NCI-H345 (cell line): Measurements from ENCODE around the gene SLIT3.

Source experiments
- DNase-seq: peaks from one replicate; lab custom pipeline; 2025; lab: John Stamatoyannopoulos, UW

SLIT3 gene

GRCh38 chr5:169265888-169266287, 35.1 kb downstream of the SLIT3 start:
- DNase-seq = no peak

- DNase-seq = no peak
Observed at GRCh38 chr5:169263591-169263990, 37.3 kb downstream of the SLIT3 start.

- DNase-seq = no peak
Observed at GRCh38 chr5:169260896-169261569, 39.9 kb downstream of the SLIT3 start.

- no peak for DNase-seq
Observed at GRCh38 chr5:169258372-169259000, 42.5 kb downstream of the SLIT3 start.

- no peak for DNase-seq
Observed at GRCh38 chr5:169256191-169256590, 44.7 kb downstream of the SLIT3 start.

GRCh38 chr5:169253071-169253470, 47.9 kb downstream of the SLIT3 start:
- no peak for DNase-seq

- no peak for DNase-seq
Observed at GRCh38 chr5:169251333-169252084, 49.4 kb downstream of the SLIT3 start.

GRCh38 chr5:169250887-169251286, 50.1 kb downstream of the SLIT3 start:
- no peak for DNase-seq

- no peak for DNase-seq
Observed at GRCh38 chr5:169248996-169249395, 51.9 kb downstream of the SLIT3 start.

- DNase-seq = no peak
Observed at GRCh38 chr5:169248550-169248949, 52.4 kb downstream of the SLIT3 start.

GRCh38 chr5:169244812-169245211, 56.1 kb downstream of the SLIT3 start:
- DNase-seq = no peak

GRCh38 chr5:169243651-169244422, 57.1 kb downstream of the SLIT3 start:
- DNase-seq = no peak

GRCh38 chr5:169242849-169243186, 58.1 kb downstream of the SLIT3 start:
- DNase-seq = no peak

- DNase-seq = no peak
Observed at GRCh38 chr5:169242175-169242848, 58.6 kb downstream of the SLIT3 start.

- DNase-seq = no peak
Observed at GRCh38 chr5:169229342-169229892, 71.5 kb downstream of the SLIT3 start.

- no peak for DNase-seq
Observed at GRCh38 chr5:169226895-169227294, 74.0 kb downstream of the SLIT3 start.

GRCh38 chr5:169225830-169226356, 75.0 kb downstream of the SLIT3 start:
- DNase-seq = no peak

GRCh38 chr5:169223595-169223953, 77.4 kb downstream of the SLIT3 start:
- DNase-seq = no peak

- DNase-seq = no peak
Observed at GRCh38 chr5:169222934-169223594, 77.9 kb downstream of the SLIT3 start.

GRCh38 chr5:169221519-169221918, 79.4 kb downstream of the SLIT3 start:
- DNase-seq = no peak

- DNase-seq = no peak
Observed at GRCh38 chr5:169219961-169220360, 81.0 kb downstream of the SLIT3 start.
